GM18498 (cell line): ENCODE measurements around the gene GALNT6.

Experiments
- ATAC-seq: cut with Tn5 transposase; IDR thresholded peaks from one replicate; pipeline ENCODE4 v1.9.1; 2021; ENCODE audit warnings: mild to moderate bottlenecking, moderate library complexity; ENCODE audit not compliant: unreplicated experiment

The GALNT6 gene

DNA sequence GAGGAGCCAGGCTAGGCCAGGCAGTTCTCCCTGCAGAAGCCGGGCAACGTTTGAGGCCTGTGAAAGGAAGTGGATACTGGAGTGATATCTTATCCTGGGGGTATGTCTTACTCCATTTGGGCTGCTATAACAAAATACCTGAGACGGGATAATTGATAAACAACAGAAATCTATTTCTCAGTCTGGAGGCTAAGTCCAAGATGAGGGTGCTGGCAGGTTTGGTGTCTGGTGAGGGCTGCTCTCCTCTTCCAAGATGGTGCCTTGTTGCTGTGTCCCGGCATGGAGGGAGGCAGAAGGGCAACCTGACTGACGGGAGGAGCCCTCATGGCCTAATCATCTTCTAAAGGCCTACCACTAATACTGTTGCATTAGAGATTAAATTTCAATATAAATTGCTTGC, 15.7 kb upstream of the GALNT6 start:
- ATAC-seq: no peak

DNA sequence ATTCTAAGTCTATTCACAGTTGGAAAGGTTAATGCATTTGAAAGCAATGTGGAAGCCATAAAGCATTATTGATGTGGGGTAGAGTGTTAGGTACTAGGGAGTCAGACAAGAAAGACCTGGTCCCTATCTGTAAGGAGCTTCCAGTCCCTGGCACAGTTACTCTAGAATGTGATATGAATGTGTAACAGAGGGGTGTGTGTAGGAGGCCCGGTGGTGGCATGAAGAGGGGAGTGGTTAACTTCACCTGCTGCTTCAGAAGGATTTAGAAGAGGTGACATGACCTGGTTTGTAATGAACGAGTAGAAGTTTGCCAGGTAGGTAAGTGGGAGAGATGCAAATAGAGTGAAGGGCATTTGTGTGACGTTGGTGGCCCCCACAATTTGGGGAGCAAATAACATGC, 15.1 kb upstream of the GALNT6 start:
- no peak for ATAC-seq

DNA sequence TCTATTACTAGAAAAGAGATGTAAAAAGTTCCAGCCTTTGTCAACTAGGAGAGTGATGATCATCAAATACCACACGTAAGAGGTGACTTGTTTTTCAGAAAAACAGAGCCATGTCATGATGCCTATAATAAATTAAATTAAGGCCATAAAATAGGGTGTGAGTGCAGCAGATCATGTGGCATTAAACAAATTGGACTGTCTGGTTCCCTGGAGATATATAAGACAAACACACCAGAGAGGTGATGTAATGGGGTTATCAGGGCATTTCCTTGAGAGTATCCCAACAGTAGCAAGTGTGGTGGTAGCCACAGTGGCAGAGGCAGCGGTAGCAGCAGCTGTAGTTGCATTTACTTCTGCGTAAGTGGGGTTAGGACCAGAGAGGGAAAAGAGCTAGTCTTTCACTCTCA, 14.6 kb upstream of the GALNT6 start:
- no peak for ATAC-seq

DNA sequence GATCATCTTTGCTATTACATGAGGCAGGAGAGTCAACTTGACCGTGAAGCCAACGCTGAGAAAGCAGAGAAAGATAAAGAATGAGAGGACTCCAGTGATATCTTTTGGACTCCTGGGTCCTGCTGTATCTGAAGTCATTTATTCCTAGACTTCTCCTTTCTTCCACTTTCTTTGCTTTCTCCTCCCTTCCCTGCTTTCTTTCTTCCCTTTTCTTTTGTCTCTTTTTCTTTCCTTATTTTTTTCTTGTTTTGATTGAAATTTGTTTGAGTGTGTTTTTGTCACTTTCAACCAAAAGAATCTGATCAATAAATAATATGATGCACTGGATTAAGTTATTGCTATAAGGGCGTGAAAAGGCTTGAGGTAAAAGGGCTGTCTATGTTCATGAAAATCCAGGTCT, 13.4 kb upstream of the GALNT6 start:
- no peak for ATAC-seq

DNA sequence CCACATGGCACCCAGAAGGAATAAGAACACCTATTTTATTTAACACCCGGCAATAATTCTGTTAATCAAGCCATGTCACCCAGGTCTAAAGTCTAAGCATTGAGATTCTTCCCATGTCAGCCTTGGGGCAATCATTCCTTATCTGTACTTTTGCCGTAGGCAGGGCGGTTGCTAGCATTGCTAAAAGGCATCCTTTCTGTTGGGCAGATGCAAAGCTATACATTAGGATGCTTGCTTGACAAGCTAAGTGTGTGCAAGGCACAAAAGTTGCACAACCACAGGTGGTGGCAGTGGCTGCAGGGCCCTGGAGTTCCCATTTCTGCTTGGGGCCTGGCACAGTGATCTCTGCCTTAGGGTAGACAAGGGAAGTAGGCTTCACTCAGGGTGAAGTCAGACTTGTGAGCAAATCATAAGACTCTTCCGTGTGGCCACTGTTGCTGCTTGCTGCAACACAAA, 12.5 kb upstream of the GALNT6 start:
- ATAC-seq: no peak

DNA sequence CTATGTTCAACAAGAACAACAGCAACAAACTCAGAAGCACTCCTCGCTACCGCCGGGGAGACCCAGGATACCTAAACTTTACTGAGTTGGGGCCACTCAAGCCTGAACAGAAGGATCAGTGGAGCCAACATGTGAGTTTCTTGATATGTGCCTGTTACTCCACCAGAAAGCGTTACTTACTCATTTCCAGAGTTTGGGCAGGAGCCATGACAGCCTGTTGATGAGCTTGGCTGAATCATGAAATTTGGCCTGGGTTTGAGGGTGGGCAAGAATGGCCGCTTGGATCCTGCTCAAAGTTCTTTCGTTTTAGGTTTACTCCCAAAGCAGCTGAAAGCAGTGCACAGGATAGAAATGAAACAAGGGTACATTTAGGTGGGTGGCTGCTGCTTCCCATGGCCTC, 12.0 kb upstream of the GALNT6 start:
- ATAC-seq: no peak

DNA sequence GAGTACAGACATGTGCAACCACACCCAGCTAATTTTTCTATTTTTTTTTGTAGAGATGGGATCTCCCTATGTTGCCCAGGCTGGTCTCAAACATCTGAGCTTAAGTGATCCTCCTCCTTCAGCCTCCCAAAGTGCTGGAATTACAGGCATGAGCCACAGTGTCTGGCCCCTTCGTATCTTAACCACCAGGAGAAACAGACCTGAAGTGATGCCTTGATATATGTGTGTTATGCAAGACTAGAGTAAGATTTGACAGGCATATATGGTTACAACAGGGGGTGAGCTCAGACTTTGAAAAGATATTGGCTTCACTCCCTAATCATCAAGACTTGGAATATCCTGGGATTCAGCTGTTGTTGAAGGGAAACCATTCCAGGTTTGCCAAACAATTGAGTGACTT, 10.7 kb upstream of the GALNT6 start:
- no peak for ATAC-seq

DNA sequence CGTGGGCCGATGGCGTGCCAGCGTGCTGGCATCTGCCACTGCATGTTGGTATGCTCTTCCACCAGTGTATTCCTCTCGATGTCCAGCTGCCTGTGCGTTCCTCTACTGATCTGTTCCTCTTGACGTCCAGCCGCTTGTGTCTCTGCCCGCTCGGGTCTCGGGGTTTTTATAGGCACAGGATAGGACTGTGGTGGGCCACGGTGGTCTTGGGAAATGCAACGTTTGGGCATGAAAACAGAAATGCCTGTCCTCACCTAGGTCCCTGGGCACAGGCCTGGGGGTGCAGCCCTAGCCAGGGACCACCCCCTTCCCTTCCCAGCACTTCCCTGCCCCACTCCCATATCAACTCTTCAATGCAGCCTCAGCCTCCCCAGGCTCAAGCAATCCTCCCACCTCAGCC, 10.3 kb upstream of the GALNT6 start:
- no peak for ATAC-seq

DNA sequence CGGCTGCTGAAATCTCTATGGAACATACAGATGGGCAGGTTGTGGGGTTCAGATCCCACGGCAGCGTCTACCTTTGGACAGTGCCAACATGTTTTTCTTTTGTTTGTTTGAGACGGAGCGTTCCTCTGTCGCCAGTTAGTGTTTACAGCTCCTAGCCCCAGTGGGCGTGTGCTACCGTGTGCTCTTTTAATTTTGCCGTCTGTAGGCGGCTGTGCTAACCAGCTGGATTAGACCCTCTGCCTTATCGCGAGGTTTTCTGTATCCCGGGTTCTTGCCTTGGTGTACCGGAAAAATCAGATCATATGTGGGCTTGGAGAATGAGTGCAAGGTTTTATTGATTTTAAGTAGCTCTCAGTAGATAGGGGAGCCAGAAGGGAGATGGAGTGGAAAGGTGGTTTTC, 9.8 kb upstream of the GALNT6 start:
- no peak for ATAC-seq

DNA sequence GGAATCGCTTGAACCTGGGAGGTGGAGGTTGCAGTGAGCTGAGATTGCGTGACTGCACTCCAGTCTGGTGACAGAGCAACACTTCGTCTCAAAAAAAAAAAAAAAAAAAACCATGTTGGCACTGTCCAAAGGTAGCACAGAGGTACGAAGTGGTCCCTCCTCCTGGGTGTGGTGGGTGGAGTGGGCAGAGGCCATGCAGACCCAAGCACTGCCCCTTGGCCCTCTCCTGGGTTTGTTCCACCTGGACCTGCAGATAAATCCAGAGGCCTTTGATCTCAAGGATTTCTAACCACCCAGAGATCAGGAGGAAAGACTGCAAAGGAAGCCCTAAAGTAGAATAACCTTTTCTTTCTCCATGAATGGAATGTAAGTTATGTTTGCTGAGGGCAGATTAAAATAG, 8.7 kb upstream of the GALNT6 start:
- no peak for ATAC-seq

DNA sequence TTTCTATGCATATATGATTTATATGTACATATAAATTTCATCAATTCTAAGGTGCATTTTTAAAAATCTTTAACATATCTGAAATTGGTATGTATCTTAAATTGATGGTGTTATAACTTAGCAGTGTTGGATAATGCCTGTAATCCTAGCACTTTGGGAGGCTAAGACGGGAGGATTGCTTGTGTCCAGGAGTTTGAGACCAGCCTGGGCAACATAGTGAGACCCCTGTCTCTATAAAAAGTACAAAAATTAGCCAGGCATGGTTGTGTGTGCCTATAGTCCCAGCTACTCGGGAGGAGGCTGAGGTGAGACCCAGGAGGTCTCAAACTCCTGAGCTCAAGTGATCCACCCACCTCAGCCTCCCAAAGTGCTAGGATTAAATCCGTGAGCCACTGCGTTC, 6.5 kb upstream of the GALNT6 start:
- no peak for ATAC-seq

DNA sequence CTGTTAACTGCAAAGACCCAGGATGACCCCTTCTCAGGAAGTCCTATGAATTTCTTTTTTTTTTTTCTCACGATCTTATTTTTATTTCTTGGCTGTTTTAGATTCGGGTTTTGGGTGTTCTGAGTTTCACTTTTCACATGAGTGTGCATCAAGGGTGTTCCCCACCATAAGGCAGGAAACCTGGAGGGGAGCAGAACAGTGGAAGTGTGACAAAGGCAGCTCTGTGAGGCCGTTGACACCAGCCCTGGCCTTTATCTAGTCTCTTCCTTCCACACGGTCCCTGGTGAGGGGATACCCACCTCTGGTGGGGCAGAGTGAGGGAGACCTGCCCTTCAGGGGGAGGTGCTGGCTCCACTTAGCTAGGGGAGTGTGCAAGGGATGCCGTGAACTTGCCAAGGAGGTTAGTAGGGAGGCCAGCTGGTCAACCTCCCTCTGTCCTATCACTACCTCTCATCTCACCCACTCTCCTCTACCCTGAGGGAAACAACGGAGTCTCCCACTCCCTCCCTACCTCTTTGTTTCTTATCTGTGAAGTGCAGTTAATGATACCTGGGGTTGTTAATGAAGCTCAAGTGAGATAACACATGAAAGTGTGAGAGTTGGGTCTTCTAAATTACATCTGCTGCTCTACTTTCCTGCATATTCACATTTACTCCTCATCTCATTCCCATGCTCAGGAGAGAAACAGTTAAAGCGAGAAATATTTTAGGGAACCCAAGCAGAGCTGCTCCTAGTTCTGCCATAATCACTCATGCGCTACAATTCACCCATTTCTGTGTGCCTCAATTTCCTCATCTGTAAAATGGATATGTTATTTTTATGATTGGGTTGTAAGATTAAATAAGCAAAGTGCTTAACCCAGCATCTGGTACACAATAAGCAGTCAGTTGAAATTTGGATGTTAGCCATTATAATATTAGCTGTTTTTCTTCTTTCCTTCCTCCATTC, 4.4 kb upstream of the GALNT6 start:
- no peak for ATAC-seq

DNA sequence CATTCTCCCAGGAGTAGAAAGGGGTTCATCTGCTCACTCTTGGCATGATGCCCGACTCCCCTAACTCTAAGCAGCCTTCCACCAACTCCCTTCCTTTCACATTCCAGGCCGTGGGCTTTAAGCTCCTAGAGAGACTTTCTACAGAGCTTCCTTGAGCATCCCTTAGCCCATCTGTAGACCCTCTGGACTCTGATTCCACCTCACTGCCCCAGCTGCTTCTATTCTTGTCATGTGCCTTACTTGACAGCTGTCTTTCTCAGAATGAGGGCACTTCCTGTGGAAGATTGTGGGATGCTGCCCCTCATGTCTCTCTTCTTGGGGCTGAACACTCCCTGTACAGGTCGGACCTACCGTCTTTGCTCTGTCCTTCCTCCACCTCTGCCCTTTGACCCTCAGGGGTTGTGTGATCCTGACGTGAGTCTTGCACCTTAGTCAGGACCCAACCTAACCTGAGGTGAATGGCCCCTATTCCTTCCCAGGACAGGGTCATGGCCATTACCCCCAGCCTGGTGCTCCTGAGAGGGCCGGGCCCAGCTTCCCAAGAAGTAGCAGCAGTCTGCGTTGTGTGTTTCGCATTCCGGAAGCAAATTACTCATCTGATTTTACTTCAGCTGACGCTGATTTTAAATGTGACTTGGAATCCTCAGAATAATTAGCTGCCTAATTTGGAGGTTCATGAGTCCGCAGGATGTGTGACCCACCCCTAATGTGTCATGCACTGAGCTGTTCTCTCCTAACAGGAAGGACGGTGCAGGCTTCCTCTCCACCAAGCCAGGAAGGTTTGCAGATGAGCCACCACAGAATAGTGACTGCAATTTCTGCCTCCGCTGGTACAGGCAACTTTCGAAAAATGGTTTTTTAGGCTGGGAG, 2.7 kb upstream of the GALNT6 start:
- ATAC-seq: no peak

DNA sequence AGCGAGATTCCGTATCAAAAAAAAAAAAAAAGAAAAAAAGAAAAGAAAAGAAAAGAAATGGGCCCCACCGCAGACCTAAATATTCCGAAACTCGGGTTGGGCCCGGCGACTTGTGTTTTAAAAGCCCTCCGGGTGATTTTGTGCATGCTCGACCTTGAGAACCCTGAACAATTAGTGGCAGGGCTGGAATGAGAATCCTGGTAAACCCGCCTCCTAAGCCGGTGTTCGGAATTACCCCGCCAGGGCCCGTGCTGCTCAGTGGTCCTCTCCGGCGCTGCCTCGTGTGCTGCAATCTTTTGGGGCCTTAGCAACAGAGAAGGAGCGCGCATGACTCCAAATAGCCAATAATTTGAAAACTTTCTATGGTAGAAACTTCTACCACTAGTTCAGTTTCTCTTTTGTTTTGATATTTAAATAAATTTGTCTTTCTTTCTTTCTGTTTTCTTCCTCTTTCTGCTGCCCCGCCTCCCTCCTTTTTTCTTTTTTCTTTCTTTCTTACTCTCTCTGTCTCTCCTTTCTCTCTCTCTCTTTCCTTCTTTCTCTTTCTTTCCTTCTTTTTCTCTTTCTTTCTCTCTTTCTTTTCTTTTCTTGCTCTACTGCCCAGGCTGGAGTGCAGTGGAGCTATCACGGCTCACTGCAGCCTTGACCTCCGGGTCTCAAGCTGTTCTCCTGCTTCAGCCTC, 1.5 kb upstream of the GALNT6 start:
- ATAC-seq: peak; percentile 36

DNA sequence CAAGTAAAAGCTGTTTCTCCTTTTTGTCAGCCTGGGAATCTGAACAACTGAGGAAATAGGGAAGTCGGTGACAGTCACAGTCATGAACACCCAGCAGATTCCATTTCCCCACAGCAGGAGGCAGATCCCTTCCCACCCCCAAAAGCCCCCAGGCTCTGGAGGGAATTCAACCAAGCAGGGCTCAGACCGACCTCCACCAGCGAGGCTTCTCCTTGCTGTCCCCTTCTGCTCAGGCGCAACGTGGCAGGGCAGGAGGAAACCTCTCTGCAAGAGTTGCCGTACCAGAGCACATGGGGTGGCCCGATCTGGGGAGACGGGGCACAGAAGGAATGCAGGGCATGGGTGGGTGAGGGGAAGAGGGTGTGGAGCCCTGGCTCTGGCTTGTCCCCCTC, 319 bp downstream of the GALNT6 start:
- ATAC-seq: peak; percentile 15

DNA sequence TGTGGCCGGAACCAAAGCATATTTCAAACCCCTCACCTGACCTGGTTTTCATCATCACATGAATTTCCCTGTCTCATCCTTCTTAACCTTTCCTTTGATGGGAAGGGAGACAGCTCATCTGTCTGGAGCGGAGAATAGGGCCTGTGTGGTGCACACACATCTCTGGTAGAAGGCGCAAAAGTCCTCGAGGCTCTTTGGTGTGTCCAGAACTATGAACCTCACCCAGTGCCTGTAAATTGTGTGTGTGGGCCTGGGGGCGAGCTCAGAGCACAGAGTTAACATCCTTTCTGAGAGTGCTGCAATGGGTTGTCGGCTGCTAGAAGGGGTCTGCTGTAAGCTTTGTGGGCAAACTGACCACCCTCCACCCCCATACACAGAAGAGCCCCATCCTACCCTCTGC, 749 bp downstream of the GALNT6 start:
- no peak for ATAC-seq

DNA sequence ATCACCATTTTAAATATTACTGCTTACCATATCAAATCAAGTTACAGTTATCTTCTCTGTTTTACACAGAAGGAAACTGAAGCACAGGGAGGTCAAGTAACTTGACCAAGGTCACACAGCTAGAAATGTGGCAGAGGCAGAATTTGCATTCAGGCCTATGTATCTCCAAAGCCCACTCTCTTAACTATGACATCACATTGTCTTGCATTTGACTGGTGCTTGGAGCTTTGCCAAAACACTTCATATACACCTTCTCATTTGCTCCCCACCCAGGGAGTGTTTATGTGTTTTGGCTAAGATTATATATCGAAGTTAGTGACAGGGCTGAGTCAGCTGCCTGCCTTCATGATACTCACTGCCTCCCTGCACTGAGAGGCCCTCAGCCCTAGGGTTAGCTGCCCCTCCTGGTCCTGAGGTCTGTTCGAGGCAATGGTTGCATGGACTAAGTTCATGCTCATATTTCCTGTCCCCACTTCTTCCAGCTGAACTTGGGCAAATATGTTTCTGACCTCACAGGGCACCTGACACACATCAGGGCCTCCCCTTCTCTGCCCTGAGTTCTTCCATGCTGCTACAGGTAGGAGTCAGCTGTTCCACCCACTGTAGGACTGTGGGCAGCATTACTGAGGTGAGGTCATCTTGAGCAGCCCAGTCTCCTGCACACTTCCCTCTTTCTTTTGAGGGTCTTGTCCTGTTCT, 1.8 kb downstream of the GALNT6 start:
- no peak for ATAC-seq

DNA sequence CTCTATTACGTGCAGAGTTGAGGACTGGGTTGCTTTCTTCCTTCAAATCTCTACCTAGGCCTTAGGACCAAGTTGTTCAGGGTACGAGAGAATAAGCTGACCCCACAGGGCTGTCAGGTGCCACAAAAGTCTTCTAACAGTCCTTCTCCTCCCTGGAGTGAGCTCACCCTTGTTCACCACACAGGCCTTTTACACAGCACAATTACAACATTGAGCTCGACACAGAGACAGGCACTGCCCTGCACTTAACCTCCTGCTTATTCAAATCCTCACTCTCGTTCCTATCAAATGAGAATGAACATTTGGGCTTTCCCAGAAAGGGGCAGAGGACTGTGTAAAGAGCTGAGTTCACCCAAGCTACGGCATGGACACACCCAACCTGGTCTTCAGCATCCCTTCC, 2.4 kb downstream of the GALNT6 start:
- no peak for ATAC-seq

DNA sequence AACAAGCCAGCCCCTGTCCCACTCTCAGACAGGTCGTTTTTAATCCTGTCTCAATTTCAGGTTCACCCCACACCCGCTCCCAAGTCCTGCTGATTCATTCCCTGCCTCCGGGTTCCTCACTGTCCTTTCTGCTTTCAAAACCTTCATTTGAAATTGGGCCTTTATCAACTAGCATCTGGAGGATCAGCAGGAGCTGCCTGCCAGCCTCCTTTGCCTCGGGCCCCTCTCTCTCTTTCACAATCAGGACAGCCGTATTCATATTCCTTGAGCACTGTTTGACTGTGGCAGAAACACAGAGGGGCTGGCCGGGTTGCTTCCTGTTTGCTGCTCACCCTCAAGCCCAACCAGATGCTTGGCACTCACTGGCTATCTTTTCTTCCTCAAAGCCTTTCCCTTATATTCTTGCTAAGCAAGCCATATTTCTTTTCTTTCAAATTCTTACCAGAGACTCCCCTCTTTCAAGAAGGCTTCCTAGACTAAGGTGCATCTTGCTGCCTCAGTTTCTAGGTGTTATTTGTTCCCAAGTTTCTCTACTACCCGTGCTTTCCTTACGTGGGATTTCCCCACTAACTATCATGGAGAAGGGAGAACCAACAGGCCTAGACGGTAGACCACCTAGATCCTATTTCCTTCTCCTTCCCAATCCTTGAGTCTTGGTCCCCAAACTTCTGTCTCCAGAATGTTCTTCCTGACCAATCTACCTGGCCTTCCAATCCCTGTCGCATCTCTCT, 3.0 kb downstream of the GALNT6 start:
- ATAC-seq: no peak

DNA sequence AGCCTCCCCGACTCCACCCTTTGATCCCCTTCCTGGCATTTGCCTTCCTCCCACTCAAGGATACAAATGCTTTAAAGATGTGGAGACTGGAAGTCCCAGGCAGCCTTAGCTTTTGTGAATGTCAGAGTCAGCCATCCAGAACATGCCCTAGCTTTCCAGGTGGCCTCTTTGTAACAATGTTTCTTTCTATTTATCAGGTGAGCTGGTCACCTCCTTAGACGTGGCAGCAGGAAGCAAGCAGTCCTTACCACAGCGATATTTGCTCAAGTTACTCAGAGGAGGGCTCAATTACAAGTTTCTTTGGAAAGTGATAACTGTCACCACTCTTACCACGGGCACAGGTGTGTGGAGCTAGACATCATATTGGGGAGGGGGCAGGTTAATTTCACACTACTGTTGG, 4.9 kb downstream of the GALNT6 start:
- ATAC-seq: no peak
